Fibroblast of the conjunctiva (primary cell): ENCODE results near the gene FRMPD3.

Experiments used
- DNase-seq: peaks from one replicate; pipeline ENCODE4 v3.0.0-alpha.2; 2010; ENCODE audit warnings: low read depth

FRMPD3 gene

GRCh38 chrX:107482046-107482445 lies 32.6 kb downstream of the FRMPD3 start:
- no peak for DNase-seq

DNA sequence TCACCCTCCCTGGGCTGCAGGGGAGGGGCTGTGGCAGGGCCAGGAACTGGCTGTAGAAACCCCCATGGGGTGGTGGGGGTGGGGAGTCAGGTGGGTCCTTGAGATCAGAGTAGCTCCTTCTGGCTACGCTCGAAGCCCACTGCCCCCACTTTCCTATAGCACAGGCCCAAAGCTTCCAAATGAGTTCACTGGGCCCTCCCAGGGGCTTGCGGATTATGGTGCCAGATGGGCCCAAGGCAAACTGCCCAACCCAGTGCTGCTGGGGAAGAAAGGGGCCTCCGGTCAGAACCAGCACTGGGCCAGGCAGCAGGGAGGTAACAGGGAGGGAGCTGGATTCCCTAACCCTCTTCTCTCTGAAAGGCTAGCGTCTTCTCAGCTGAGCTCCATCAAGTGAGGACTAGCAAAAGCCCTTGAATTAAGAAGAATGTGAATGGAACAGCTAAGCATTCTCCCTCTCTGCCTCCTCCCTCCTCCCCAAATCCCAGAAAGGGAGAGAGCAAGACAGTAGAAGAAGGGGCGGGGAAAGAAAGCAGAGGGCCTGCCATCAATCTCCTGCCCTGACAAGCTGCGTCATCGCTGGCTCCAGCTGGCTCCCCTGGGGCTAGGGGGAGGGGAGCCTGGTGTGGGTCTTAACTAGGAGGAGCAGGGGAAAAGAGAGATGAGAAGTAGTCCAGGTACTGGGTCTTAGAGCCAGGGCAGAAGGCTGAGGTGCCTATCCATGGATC lies 34.7 kb downstream of the FRMPD3 start:
- DNase-seq = no peak

- no peak for DNase-seq
These were observed 35.6 kb downstream of the FRMPD3 start for GRCh38 chrX:107485013-107485412.

DNA sequence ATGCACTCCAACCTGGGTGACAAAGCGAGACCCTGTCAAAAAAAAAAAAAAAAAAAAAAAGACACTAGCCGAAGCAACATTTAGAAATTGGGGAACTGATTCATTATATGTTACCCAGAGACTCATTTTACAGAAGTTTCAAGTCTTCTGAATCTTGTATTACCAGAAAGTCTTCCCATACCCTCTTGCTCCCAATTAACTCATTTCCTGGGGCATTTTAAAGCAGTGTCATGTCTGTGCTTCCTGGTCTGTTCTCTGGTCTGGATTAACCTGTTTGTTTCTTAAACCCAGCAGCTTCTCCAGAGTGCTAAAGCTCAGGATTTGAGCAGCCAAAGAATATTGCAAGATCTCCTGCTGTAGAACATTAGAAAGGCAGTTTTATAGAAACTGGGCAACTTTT lies 43.7 kb downstream of the FRMPD3 start:
- DNase-seq = no peak

DNA sequence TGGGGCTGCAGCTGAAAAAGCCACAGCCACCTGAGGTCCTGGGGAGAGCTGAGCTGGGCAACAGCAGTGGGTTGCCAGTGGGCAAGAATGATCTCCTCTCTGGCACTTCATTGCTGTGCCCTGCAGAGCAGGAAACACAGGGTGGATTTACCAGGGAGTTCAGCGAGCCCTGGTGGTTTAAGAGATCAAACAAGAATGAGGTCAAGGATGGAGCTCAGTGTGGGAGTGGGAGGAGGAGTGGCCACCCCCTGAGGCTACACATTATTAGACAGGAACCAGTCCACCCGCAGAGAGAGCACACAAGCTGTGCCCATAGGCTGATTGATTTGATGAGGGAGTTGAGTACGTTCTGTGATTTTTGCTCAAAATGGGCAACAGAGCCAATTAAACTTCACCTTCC lies 47.3 kb downstream of the FRMPD3 start:
- DNase-seq = no peak
